ENCODE measurements around the gene UBE2Q2.

- TF ChIP-seq CTCF (IDR thresholded peaks at IDR 0.05; ENCODE audit: low read length) (no peak), EZH2 (IDR thresholded peaks at IDR 0.05; ENCODE audit: borderline replicate concordance, low read length) (no peak)
Observed at GRCh38 chr15:75796321-75796720, 46.9 kb upstream of the UBE2Q2 start.
